Esophagus squamous epithelium (tissue), 5 donors: ENCODE measurements around the gene DSC2. TPM values are rescaled to one million over a fixed set of nuclear protein-coding genes. Genes with fewer than 3 reads are reported as not detected.

Experiments
- DNase-seq: peaks from one replicate; lab custom pipeline; 2025; lab: John Stamatoyannopoulos, UW
- H3K27ac ChIP-seq, 4 donors: fragments of 200-600 bp; sonication (generic); one replicate each; pipeline ENCODE4 v1.5.1; 2016 to 2019; ENCODE audit warnings: mild to moderate bottlenecking in 1 of 4
- H3K27me3 ChIP-seq, 4 donors: fragments of 200-600 bp; sonication (generic); 1 replicate in 3 of 4; 2 replicates in 1 of 4; pipeline versions ENCODE4 v1.5.1 to v1.6.0; 2017 to 2021; ENCODE audit warnings: antibody characterized with exemption in 1 of 4
- H3K36me3 ChIP-seq, 3 donors: fragments of 200-600 bp; sonication (generic); one replicate each; pipeline ENCODE4 v1.5.1; 2016 to 2019
- H3K4me1 ChIP-seq, 3 donors: fragments of 200-600 bp; sonication (generic); one replicate each; pipeline ENCODE4 v1.5.1; 2017 to 2019
- H3K4me3 ChIP-seq, 4 donors: fragments of 200-600 bp; sonication (generic); 1 replicate in 3 of 4; 2 replicates in 1 of 4; pipeline ENCODE4 v1.5.1; 2016 to 2019; ENCODE audit warnings: mild to moderate bottlenecking in 2 of 4, moderate library complexity in 1 of 4
- H3K9me3 ChIP-seq, 3 donors: fragments of 200-600 bp; sonication (generic); one replicate each; pipeline ENCODE4 v1.5.1; 2016 to 2019
- POLR2A ChIP-seq, 4 donors: fragments of 450-650 bp; IDR thresholded peaks; one replicate each; pipeline ENCODE4 v1.6.1; 2017; ENCODE audit warnings: antibody characterized with exemption in 4 of 4, mild to moderate bottlenecking in 4 of 4, moderate library complexity in 3 of 4
- WGBS, 2 donors: methylation state at CpG; one replicate each; pipeline ENCODE4 v1.1.5; 2018; 5-methylcytosine and 5-hydroxymethylcytosine counted together
- intact Hi-C: fragments of 100-400 bp; cut with DNase I; formaldehyde crosslinking; loops from one replicate; pipeline ENCODE4 v1.15.0; 2022
- total RNA-seq, 4 donors: library from RNA; depleted of rRNA; stranded (reverse); fragments of >200 nt; gene quantifications; one replicate each; pipeline ENCODE4 v1.1.0, GENCODE V29; 2016
- TF ChIP-seq, protein P1 (sequence below), 6 experiments: fragments of 450-650 bp in 4 of 6; fragments of 200-600 bp in 2 of 6; sonication (generic) in 2 of 6; IDR thresholded peaks; one replicate each; pipeline ENCODE4 v1.5.1; 2016 to 2019; ENCODE audit warnings: antibody characterized with exemption in 6 of 6, mild to moderate bottlenecking in 4 of 6, moderate library complexity in 4 of 6
- donor health status: DM: yes; HTN: yes; CAD: no.

DSC2 gene
- total RNA-seq, 4 donors from 2014 or later: 154 to 393 (median 290) TPM

DNA sequence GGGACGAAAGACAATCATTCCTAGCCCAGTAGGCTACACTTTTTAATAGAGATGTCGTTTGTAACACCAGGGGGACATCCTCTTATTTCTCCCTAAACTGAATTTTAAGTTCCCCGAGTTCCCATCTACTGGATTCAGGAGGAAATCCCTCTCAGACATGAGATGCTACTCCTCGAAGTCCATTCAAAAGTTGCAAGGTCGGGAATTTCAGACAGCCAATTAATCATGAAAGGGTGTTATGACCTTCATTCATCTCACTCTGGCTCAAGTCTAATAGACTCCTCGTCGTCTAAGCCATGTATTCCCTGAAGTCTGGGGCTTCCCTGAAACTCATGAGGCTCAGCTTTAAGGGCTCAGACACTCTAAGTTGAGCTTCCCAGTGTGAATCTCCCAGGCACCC, 58.5 kb downstream of the DSC2 start:
- no peak for DNase-seq
- H3K36me3 ChIP-seq: no peaks in the 10 kb centered on the region
- no peak overlapping the region for H3K27ac ChIP-seq
- H3K27me3 ChIP-seq: peaks cover 0 to 52% (median 1%) of the 10 kb centered on the region in 4 donors
- H3K4me1 ChIP-seq: peaks cover 0 to 61% (median 0%) of the 10 kb centered on the region in 3 donors
- H3K9me3 ChIP-seq: no peaks in the 10 kb centered on the region
- intact Hi-C loops: no loop called here
- WGBS, 2 donors: 67% methylated on average over 6 to 7 of the region's 7 CpGs
- no peak for TF ChIP-seq POLR2A (IDR thresholded peaks at IDR 0.05)
- TF ChIP-seq, protein P1, sequence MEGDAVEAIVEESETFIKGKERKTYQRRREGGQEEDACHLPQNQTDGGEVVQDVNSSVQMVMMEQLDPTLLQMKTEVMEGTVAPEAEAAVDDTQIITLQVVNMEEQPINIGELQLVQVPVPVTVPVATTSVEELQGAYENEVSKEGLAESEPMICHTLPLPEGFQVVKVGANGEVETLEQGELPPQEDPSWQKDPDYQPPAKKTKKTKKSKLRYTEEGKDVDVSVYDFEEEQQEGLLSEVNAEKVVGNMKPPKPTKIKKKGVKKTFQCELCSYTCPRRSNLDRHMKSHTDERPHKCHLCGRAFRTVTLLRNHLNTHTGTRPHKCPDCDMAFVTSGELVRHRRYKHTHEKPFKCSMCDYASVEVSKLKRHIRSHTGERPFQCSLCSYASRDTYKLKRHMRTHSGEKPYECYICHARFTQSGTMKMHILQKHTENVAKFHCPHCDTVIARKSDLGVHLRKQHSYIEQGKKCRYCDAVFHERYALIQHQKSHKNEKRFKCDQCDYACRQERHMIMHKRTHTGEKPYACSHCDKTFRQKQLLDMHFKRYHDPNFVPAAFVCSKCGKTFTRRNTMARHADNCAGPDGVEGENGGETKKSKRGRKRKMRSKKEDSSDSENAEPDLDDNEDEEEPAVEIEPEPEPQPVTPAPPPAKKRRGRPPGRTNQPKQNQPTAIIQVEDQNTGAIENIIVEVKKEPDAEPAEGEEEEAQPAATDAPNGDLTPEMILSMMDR (IDR thresholded peaks at IDR 0.05): no peak
- no peak overlapping the region for H3K4me3 ChIP-seq

DNA sequence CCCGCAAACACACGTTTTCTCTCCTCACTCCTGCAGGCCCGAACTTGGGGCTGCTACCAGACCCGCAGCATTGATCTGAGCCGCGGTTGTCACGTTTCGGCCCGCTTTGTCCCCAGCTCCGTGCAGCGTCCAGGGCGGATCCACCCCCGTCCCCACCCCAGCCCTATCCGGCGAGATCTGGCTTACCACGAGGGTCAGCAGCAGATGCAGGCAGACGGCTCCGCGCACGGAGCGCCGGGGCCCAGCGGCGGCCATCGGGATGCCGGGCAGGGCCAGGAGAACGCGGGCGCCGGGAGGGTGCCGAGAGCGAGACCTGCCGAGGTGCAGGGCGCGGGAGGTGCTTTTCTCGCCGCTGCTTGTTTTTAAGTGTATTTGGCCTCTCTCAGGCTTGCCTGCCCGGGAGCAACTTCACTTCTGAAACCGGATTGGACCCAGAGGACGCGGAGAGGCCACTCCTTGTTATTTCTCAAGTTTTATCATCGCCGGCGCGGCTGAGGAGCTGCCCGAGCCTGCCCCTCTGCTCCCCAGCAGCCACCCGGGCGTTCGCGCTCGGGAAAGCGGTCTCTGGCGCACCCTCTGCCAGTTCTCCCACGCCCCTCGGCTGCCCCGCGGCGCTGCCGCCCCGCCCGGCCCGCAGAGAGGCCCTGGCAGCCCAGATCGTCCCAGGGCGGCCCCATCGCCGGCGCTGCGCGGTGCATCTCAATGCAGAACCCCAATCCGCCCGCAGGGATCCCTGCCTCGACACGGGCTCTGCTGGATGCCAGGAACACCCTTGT, 59.6 kb downstream of the DSC2 start, which contains the start of gene DSC3:
Gene DSC3, minus strand, starts transcription at position 337 of the 776 bp plus-strand sequence. Its CDS starts 82 bp downstream, at position 255.
- intact Hi-C loops: no loop called here
- H3K27ac ChIP-seq: peak within 1 kb of the TSS; percentile 90 to 93 (median 92)
- DNase-seq: no peak
- H3K9me3 ChIP-seq: no peaks in the 10 kb centered on the region
- no peaks in the 10 kb centered on the region for H3K36me3 ChIP-seq
- WGBS, 2 donors: 1 to 5% methylated on average over 12 to 28 of the region's 73 CpGs
- H3K27me3 ChIP-seq: peaks cover 0 to 52% (median 1%) of the 10 kb centered on the region in 4 donors
- H3K4me3 ChIP-seq: peak within 1 kb of the TSS; percentile 53 to 72 (median 62)
- TF ChIP-seq POLR2A (IDR thresholded peaks at IDR 0.05): peak in 2 of 4 donors; percentile 79 to 87
- TF ChIP-seq, protein P1 (IDR thresholded peaks at IDR 0.05): peak in 3 of 6 experiments; percentile 15 to 35 (median 19)
- H3K4me1 ChIP-seq: peaks cover 0 to 70% (median under 1%) of the 10 kb centered on the region in 3 donors

GRCh38 chr18:31042084-31042405, 60.2 kb downstream of the DSC2 start:
- H3K27ac ChIP-seq: peak overlapping the region; percentile 90 to 93 (median 92)
- no peak for DNase-seq
- H3K9me3 ChIP-seq: no peaks in the 10 kb centered on the region
- H3K4me3 ChIP-seq: peak overlapping the region; percentile 53 to 72 (median 62)
- no peak for TF ChIP-seq POLR2A (IDR thresholded peaks at IDR 0.05)
- TF ChIP-seq, protein P1 (IDR thresholded peaks at IDR 0.05): no peak
- no peaks in the 10 kb centered on the region for H3K36me3 ChIP-seq
- H3K4me1 ChIP-seq: peaks cover 0 to 71% (median 4%) of the 10 kb centered on the region in 3 donors
- H3K27me3 ChIP-seq: peaks cover 0 to 52% (median 1%) of the 10 kb centered on the region in 4 donors
- intact Hi-C loops: no loop called here
- WGBS, 2 donors: 5 to 12% methylated on average over 4 to 7 of the region's 17 CpGs

DNA sequence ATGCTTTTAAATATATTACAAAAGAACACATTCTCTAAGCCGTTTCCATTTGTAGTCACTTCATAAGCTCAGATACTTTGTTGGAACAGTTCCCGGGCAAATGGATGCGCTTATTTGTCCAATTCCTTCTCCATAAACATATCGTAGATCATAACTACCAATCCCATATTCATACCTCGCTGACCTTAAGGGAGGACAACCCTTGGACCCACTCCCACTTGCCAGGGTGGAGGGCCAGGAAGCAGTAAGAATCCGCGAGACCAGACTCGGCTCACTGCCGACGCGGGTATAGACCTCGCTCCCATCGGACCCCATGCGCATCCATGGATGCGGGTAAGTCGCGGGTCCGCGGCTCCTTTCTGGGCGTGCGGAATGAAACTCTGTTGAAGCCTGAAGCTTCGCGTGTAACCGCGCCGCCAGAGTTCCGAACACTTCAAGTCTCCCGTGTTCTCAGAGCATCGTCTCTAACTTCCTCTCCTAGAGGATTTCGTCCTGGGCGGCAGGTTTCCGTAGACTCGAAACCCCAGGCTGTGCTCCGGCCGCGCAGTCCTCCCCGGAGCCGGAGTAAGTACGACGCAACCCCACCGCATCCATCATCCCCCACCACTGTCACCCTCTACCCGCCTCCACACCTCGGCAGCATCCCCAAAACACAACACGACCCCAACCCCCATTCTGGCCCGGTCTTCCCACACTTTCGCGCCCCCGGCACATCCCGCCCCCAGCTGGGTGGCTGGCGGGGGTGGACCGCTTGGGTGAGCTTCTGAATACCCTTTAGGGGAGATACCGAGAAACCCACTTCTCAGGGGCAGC, 60.7 kb downstream of the DSC2 start:
- H3K9me3 ChIP-seq: no peaks in the 10 kb centered on the region
- DNase-seq: no peak
- TF ChIP-seq POLR2A (IDR thresholded peaks at IDR 0.05): no peak
- TF ChIP-seq, protein P1 (IDR thresholded peaks at IDR 0.05): no peak
- no peaks in the 10 kb centered on the region for H3K36me3 ChIP-seq
- peak overlapping the region; percentile 53 to 72 (median 62) for H3K4me3 ChIP-seq
- H3K4me1 ChIP-seq: peaks cover 0 to 70% (median 4%) of the 10 kb centered on the region in 3 donors
- WGBS, 2 donors: 4 to 13% methylated on average over 14 to 43 of the region's 52 CpGs
- H3K27ac ChIP-seq: peak overlapping the region; percentile 90 to 93 (median 92)
- peaks cover 0 to 52% (median 1%) of the 10 kb centered on the region in 4 donors for H3K27me3 ChIP-seq
- intact Hi-C loops: no loop called here
